Right ventricle myocardium superior (tissue), 1 donor: ENCODE results near the gene UFD1. TPM values are rescaled to one million over a fixed set of nuclear protein-coding genes. Genes with fewer than 3 reads are reported as not detected.

Experiments used
- ATAC-seq: fragments of 200-7000 bp; cut with Tn5 transposase; one replicate; pipeline ENCODE4 v1.9.1; 2020; ENCODE audit warnings: mild to moderate bottlenecking; ENCODE audit not compliant: poor library complexity
- DNase-seq: peaks from one replicate; pipeline ENCODE4 v3.0.0-alpha.2; 2020
- intact Hi-C: fragments of 100-400 bp; cut with DNase I; formaldehyde crosslinking; loops from one replicate; pipeline ENCODE4 v1.11.2; 2022
- total RNA-seq: library from RNA; stranded (reverse); fragmentation: NEBNext Ultra II Directional; extraction: Animal tissue kit (Norgen Biotek cat#: 25700); gene quantifications from one replicate; pipeline ENCODE4 v1.2.1, GENCODE V29; 2021
- donor health status: DM: no; HTN: yes; CAD: no; lungs with severe emphysema.

UFD1 gene
- total RNA-seq, 1 donor from 2014 or later = 43.5 TPM

DNA sequence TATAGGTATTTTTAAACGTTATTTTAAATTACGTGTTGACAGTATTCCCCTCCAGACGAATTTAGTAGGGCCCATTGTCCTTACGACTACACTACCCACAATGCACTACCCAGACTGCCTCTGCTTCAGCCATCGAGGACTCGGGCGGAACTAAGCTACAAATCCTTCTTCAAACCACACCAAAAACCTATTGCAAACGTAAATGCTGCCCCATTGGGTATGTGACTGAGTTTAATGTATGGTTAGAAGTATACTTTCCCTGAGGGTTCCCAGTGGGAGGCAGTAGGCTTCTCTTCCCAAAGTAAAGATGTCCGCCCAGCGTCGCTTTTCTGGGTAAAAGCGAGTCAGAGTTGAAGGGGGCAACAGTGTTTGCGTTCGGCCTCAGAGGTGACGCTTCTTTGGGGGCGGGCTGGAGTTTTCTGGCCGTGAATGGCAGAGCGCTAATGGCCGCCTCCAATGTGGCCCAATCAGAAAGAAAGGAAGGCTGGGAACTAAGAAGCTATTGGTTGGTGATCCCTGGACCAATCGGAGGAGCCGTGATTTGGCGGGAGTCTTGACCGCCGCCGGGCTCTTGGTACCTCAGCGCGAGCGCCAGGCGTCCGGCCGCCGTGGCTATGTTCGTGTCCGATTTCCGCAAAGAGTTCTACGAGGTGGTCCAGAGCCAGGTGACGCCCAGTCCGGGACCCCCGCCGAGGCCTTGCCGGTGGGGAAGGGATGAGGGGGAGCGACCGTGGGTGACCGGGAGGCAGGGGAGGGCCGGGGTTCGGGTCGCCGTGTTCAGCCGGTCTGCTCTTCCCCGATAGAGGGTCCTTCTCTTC, 571 bp upstream of the UFD1 start, which contains the start of gene CDC45:
CDC45 (plus strand) TSS at position 566 of the 818 bp plus-strand sequence; CDS start at position 615, 49 bp downstream.
- intact Hi-C loops = loop anchor here (10.0 kb wide), 1 partner anchor 95 kb away; no protein-coding TSS in a partner anchor
- ATAC-seq (peak; percentile 97), DNase-seq (peak; percentile 97)

DNA sequence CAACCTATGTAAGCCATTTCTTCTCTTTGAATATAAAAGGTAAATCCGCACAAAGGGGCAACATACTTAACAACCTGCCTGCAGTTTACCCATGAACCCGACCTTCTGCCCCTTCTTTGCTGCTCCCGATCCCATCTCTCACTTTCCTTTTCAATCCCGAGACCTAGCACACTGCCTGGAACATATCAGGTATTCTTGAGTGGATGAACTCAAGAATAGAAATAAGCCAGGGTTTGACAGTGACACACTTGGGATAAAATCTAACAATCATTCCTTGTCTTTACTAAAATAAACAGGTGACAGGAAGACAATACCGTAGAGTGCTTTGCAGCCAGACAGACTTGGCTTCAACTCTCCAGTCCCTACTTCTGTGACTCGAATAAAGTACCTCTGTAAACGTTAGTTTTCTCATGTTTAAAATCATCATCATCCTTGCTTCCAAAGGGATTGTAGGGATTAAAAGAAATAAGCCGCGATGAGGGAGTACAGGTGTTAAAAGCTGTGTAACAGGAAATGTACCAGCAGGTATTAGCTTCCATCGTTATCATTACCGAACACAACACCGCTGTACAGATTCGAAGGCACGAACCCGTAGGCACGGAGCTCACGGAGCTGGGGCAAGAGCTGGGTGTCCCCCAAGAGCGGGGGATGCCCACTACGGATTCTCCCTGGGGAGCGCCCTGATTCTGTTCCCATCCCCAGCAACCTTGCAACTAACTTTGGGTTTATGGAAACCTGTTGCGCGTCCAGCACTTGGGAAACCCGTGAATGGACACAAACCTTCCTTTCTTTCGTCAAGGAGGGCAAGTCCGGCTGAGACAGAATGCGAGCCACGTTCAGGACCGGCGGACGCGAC, 720 bp downstream of the UFD1 start:
- ATAC-seq (no peak), DNase-seq (no peak)
- intact Hi-C loops = loop anchor here (10.0 kb wide), 1 partner anchor 93 kb away; no protein-coding TSS in a partner anchor

DNA sequence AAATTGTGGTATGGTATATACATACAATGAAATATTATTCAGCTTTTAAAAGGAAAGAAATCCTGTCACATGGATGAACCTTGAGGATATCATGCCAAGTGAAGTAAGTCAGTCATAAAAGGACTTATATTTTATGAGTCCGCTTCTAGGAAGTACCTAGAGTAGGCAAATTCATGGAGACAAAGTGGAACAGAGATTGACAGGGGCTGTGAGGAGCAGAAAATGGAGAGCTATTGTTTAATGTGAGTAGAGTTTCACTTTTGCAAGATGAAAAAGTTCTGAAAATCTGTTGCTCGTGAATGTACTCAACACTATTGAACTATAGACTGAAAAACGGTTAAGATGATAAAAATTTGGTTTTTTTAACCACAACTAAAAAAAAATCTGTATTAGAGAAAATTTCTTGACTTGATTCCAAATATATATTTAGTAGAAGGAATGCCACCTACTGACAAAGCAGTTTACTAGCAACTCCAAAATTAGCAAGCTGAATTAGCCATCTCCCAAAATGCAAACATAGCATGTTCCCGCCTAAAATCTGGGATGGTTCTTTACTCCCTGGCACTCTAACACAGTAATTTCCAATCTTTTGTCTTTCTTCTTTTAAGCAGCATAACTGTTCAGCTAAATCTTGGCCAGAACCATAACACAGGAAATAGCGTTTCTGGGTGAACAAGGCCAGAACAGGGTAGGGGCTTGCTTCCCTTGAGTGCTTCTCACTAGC, 1.5 kb downstream of the UFD1 start:
- intact Hi-C loops = loop anchor here (10.0 kb wide), 1 partner anchor 93 kb away; no protein-coding TSS in a partner anchor
- DNase-seq (no peak), ATAC-seq (no peak)

DNA sequence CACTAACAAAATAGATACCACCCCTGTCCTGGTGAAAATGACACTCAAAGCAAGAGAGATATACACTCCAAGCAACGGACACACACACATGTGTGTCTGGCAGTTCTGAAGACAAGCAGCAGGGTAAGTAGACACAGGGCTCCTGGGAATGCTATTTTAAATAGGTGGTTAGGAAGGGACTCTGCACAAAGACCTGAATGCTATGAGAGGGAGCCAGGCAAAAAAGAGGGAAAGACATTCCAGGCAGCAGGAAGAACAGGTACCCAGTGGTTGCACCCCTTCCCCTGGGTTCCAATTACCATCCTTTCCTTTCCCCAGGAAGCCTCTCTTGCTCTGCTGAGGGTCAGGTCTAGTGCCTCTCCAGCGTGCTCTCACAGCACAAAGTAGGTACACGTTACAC, 3.0 kb downstream of the UFD1 start:
- intact Hi-C loops = loop anchor here (10.0 kb wide), 1 partner anchor 91 kb away; no protein-coding TSS in a partner anchor
- DNase-seq = no peak
- no peak for ATAC-seq

DNA sequence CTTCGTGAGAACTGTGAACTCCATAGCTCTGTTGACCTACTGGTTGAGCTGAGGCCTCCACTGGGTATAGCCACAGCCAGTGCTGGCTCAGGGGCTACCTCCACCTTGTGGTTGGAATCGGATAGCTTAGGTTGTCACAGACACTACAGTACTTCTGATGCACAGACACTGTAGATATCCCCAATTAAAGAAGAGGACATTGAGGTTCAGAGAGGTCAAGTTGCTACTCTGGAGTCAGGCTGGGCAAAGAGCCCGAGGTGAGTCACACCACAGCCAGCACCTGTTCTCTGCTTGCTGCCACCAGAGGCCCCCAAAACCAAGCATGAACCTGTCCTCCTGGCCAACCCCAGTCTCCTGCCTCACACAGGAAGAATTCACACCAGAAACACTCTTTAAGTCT, 5.4 kb downstream of the UFD1 start:
- ATAC-seq (no peak), DNase-seq (no peak)
- intact Hi-C loops = loop anchor here (10.0 kb wide), 1 partner anchor 89 kb away; no protein-coding TSS in a partner anchor

DNA sequence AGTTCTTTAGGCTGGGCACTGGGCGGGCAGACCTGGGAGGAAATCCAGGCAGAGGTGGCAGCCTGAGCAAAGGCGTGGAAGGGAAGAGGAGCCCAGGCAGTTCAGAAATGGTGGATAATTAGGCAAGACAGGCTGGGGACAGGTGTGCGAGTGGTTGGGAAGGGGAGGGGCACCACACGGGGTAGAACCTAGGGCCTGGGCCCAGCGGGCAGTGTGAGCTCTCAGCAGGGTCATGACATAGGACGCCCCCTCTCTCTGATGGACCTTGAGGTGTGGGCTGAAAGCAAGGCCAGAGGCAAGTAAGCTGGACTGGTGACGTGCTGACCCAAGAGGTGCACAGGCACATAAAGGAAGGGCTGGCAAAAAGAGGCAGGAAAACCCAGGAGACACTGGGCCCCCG, 6.8 kb downstream of the UFD1 start:
- intact Hi-C loops = loop anchor here (10.0 kb wide), 1 partner anchor 87 kb away; no protein-coding TSS in a partner anchor
- ATAC-seq (no peak), DNase-seq (no peak)

DNA sequence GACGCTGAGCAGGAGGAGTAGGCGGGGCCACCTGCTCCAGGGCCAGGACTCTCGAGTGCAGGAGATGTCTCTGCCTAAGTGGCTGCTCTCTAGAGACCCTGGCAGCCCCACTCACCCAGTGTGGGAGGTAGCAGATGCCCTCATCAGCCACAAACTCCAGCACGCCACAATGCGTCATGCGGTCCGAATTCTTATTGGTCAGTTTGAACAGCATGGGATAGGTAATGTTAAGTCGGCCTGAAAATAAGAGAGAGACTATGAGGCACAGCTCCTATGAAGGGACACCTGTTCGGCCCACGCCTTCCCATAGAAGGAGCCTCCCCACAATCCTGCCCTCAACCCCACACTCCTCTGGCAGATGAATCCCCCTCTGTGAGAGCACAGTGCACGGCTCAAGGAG, 7.4 kb downstream of the UFD1 start:
- ATAC-seq (no peak), DNase-seq (no peak)
- intact Hi-C loops = loop anchor here (10.0 kb wide), 1 partner anchor 87 kb away; no protein-coding TSS in a partner anchor

DNA sequence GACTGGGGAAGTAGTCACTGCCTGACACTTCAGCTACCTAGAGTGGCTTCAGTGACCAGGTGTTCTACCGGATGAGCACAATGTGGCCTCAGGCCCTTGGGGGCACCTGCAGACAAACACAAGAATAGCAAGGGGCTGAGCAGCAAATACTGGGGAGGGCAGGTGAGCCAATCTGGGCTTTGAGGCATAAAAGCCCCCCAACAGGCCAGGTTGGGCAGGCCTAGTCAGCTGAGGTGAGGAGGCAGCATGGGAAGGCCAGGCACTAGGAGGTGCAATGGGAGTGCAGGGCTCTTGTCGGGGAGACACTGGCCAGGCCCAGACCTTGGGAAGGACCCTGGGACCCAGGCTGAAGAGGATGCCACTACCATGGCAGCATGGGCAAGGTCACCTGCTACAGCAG, 9.0 kb downstream of the UFD1 start:
- ATAC-seq (no peak), DNase-seq (no peak)
- intact Hi-C loops = loop anchor here (10.0 kb wide), 1 partner anchor 85 kb away; no protein-coding TSS in a partner anchor

DNA sequence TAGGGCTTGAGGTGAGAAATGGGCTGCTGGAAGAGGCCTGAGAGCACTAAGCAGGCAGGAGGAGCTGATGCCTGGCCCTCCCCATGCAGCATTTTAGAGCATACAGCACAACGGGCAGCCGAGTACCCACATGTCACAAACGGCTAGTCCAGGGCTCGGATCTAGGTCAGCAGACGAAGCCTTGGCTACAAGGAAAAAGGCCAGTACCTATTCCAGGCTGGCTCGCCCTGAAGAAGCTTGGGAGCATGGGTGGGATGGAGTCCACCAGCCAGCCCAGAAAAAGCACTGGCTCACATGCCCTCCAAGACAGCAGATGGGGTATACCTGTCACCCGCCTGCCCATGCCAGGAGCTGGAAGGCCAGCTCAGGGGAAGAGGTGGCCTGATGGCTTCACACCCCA, 9.6 kb downstream of the UFD1 start:
- ATAC-seq = no peak
- no peak for DNase-seq
- intact Hi-C loops = no loop called here

DNA sequence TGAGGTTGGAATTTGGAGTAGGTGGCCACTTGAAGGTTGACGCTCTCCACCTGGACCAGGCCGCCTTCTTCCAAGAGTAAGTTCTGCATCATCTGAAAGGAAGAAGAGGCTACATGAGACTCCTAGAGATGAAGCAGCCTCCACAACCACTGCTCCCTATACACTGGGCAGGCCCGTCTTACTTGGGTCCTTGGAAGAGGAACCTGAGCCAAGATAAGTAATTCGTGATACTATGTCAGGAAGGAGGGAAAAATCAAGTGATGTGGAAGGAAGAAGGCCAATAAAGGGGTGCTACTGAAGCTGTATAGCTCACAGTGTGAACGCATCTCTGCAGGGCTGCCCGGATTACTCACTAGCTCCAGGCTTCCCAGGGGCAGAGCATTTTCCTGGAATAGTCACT, 11.1 kb downstream of the UFD1 start:
- intact Hi-C loops = no loop called here
- no peak for DNase-seq

DNA sequence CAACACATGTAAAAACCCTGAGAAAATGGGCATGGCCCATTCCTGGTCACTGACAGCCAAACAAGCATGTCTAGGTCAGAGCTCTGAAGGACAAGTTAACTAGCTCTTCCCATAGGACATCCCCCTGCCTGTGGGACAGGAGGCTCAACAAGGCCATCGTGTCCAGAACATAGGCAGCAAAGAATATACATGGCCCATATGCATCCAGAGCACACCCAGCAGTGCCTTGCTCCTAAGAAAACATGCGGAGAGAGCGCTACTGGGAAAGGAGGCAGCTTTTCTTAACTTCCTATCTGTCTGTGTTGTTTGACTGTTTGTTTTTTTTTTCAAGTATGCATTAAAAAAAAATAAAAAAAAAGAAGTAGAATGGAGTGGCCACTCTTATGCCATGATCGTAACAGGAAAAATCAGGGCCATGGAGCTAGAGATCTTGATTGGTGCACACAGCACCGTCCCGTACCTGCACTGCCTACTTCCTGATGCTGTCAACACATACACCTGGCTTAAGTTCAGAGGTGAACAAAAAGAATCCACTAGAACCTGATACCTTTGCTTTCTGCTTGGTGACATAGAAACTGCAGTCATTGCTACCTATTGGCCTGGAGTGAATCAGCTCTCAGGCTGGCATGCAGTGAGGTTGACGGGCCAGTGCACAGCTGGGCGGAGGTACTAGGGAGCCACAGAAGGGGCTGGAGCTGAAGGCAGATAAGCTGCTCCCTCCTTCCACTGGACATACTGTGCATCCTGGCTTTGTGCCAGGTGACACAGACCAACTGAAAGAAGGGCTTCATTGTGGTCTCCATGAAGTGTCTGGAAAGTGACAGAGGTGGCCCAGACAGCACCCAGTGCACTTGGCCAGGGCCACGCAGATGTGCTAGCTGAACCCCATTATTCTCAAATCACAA, 11.9 kb downstream of the UFD1 start:
- ATAC-seq (no peak), DNase-seq (no peak)
- intact Hi-C loops = no loop called here

More for the DNA sequence above, 11.1 kb downstream of the UFD1 start:
- no peak for ATAC-seq

DNA sequence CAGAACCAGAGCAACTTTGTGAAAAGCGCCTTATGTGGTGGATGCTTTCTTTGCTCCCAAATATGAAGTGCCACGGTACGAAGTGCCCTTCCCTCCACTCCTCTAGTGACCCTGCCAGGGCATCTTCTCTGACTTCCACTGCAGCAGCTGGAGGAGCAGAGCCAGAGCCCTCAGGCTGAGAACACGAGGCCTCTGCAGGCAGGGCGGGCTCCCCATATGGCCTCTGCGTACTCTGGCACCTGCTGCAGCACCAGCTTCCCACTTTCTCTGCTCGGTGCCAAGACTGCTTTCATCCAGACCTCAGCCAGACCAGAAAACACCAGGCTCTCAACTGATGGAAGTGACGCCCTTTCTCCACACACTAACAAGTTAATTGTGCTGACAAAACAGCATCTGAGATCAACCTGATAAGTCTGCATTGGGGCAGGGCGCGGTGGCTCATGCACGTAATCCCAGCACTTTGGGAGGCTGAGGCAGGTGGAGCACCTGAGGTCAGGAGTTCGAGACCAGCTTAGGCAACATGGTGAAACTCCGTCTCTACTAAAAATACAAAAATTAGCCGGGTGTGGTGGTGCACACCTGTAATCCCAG, 12.8 kb downstream of the UFD1 start:
- intact Hi-C loops = no loop called here
- no peak for ATAC-seq
- DNase-seq = no peak

DNA sequence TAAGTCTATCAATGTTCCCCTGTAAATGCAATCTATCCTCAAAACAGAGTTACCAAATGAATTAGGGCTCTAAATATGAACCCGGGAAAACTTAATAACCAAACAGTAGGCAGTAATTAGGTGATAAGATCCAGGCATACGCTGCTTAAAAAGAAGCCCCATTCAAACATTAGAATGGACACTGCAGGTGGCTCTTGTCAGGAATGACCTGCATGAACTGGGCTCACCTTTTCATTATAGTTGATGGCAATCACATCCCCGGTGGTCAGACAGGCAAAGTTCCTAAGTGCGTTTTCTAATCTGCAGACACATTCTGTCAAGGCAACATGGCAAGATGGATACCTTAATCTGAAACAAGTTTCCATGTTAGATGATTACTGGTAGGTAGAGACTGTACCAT, 14.0 kb downstream of the UFD1 start:
- intact Hi-C loops = no loop called here
- DNase-seq (no peak), ATAC-seq (no peak)

DNA sequence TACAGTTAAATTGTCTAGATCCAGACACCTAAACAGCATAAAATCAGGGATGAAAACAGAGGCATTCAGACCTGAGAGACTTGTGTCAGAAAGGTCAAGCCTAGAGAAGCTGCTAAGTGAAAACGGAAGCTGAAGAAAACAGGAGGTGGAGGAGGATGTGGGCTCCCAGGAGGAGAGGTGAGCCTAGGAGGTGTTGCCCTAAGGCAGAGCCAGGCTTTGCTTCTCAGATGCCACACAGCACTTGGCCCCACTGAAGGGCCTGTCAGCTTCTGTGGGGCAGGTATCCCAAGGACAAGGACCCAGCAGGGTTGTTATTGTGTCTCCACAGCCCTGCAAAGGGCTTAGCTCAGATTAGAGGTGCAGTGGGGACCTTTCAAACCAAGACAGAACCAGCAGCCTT, 14.4 kb downstream of the UFD1 start:
- intact Hi-C loops = no loop called here
- ATAC-seq = no peak
- DNase-seq = no peak

DNA sequence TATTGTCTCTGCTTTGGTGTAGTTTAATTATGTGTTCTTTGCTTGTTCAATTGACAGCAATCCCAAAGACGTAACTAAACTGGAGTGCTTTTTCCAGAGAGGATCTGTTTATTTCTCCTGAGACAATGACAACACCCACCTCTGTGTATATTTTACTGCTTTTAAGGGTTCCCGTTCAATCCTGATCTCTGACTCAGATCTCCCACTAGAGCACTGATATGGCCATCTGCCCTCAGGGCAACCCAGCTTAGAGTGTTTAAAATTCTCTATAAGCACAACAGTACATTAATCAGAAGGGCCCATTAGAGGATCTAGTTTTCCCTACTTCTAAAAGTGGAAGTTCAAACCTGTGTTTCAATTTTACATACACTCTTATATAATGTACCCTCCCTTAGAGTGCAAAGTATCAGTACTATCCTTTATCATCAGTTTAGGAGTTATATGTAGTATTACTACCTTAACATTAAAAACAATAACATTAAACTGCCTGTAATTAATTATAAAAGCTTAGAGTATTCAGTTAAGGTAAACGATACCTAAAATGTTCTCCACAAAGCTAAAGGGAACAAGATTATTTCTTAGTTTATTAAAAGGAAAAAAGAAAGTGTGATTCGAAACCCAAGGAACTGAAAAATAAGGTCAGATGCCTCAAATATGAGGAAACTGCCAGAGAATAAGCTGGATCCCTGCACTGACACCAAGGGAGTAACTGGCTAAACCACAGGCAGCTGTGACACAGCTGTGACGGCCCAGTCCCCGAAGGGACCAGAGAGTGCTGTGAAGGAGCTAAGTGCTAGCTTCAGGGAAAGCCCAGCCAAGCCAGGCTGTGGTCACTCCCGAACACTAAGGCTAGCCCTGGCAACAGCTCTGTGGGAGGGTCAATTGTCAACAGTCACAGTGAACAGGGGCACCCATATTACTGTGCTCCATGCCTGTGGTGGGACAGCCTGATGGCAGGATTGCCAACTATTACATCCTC, 15.2 kb downstream of the UFD1 start:
- ATAC-seq (peak; percentile 81), DNase-seq (peak; percentile 74)
- intact Hi-C loops = no loop called here

DNA sequence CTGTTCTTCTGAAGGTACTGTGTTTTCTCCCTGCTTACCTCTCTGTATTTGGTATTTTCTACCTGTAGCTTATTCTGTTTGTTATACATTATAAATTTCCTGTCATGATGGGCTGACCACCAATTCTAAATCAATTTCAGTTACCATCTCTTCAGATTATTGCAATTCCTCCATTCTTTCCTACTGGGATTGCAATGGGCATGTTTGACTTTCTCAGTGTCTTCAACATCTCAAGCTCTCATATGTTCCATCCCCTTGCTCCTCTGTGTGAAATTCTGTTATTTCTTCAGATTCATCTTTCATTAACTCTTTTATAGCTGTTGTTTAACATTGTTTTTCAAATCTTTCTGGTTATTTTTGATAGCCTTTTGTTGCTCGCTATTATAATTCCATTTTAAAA, 16.0 kb downstream of the UFD1 start:
- no peak for ATAC-seq
- no peak for DNase-seq
- intact Hi-C loops = no loop called here
